ENCODE data around the gene SLIT3.

Gene SLIT3

GRCh38 chr5:168737066-168737465 is 563.9 kb downstream of the SLIT3 start:
- no peak for TF ChIP-seq CTCF (conservative IDR thresholded peaks at IDR 0.05; ENCODE audit: low read depth, low read length)
- DNase-seq (ENCODE audit: low read depth), result no peak
- H3K4me3 ChIP-seq (ENCODE audit: low read length), result no peak overlapping the region

- TF ChIP-seq CTCF (conservative IDR thresholded peaks at IDR 0.05; ENCODE audit: low read depth, low read length), result no peak
- H3K4me3 ChIP-seq (ENCODE audit: low read length), result no peak overlapping the region
- no peak for DNase-seq (ENCODE audit: low read depth)
Measured at GRCh38 chr5:168736281-168736831, 564.6 kb downstream of the SLIT3 start.

GRCh38 chr5:168734620-168735300 is 566.2 kb downstream of the SLIT3 start:
- TF ChIP-seq CTCF (conservative IDR thresholded peaks at IDR 0.05; ENCODE audit: low read depth, low read length), result no peak
- DNase-seq (ENCODE audit: low read depth), result no peak
- no peak overlapping the region for H3K4me3 ChIP-seq (ENCODE audit: low read length)

GRCh38 chr5:168734119-168734518 is 566.8 kb downstream of the SLIT3 start:
- no peak overlapping the region for H3K4me3 ChIP-seq (ENCODE audit: low read length)
- no peak for DNase-seq (ENCODE audit: low read depth)
- TF ChIP-seq CTCF (conservative IDR thresholded peaks at IDR 0.05; ENCODE audit: low read depth, low read length), result no peak

GRCh38 chr5:168728546-168729211 is 572.3 kb downstream of the SLIT3 start:
- TF ChIP-seq CTCF (conservative IDR thresholded peaks at IDR 0.05; ENCODE audit: low read depth, low read length), result no peak

GRCh38 chr5:168727547-168727946 is 573.4 kb downstream of the SLIT3 start:
- DNase-seq (ENCODE audit: low read depth), result no peak
- H3K4me3 ChIP-seq (ENCODE audit: low read length), result no peak overlapping the region
- TF ChIP-seq CTCF (conservative IDR thresholded peaks at IDR 0.05; ENCODE audit: low read depth, low read length), result no peak

More at GRCh38 chr5:168728546-168729211, 572.3 kb downstream of the SLIT3 start:
- no peak for DNase-seq (ENCODE audit: low read depth)
- no peak overlapping the region for H3K4me3 ChIP-seq (ENCODE audit: low read length)

GRCh38 chr5:168726342-168726741 is 574.6 kb downstream of the SLIT3 start:
- TF ChIP-seq CTCF (conservative IDR thresholded peaks at IDR 0.05; ENCODE audit: low read depth, low read length), result no peak
- DNase-seq (ENCODE audit: low read depth), result no peak
- H3K4me3 ChIP-seq (ENCODE audit: low read length), result no peak overlapping the region

Measured in retinal pigment epithelial cell (primary cell).